WI38 (cell line): ENCODE measurements around the gene TSHZ1.

Source experiments
- H3K4me3 ChIP-seq: 2 replicates; pipeline ENCODE4 v1.5.1; 2011; ENCODE audit warnings: low read depth, mild to moderate bottlenecking, control low read depth, low read length
- TF ChIP-seq, protein P1 (sequence below): IDR thresholded peaks from 2 replicates; pipeline ENCODE4 v1.5.1; 2012; ENCODE audit warnings: low read depth, mild to moderate bottlenecking, control low read depth, low read length

The TSHZ1 gene

DNA sequence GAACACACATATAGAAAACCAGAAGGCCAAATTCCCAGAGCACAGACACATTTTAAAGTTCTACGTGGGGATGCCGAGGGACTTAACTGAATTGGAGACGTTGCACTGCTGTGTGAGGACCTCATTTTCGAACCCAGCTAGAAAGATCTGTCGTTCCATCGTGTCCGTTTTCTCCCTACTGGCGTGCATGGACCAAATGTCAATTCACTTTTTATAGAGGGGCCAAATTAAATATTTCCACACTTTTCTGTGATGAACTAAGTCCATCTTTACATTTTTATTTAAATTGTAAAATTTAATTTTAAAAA, 692 bp upstream of the TSHZ1 start:
- TF ChIP-seq, protein P1, sequence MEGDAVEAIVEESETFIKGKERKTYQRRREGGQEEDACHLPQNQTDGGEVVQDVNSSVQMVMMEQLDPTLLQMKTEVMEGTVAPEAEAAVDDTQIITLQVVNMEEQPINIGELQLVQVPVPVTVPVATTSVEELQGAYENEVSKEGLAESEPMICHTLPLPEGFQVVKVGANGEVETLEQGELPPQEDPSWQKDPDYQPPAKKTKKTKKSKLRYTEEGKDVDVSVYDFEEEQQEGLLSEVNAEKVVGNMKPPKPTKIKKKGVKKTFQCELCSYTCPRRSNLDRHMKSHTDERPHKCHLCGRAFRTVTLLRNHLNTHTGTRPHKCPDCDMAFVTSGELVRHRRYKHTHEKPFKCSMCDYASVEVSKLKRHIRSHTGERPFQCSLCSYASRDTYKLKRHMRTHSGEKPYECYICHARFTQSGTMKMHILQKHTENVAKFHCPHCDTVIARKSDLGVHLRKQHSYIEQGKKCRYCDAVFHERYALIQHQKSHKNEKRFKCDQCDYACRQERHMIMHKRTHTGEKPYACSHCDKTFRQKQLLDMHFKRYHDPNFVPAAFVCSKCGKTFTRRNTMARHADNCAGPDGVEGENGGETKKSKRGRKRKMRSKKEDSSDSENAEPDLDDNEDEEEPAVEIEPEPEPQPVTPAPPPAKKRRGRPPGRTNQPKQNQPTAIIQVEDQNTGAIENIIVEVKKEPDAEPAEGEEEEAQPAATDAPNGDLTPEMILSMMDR = no peak
- peak overlapping the region; percentile 62 for H3K4me3 ChIP-seq

DNA sequence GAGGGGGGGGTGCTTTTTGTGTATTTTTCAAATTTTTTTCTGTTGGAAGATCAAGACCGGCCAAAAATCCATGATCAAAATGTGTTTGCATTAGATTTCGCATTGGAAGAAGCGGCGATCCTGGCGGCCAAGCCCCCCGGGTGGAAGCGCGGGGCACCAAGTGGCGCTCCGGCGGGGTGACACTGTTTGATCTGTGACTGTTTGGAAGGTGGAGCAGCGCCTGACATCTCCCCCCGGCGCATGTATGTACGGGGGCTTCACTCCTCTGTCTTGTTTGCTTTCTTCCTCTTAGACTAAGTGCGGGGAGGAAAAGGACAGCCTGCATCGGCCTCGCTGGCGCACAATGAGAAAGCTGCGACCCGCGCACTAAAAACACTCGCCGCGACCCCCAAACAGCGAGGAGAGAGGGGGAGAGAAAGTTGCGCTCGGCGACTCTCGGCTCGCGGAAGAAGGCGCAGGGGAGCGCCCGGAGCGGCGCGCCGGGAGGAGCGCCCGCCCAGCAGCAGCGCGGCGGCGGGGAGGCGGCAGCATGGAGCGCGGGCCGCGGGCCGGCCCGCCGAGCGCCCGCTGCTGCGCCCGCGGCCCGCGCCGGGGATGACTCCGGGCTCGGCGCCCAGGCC, 515 bp downstream of the TSHZ1 start:
- TF ChIP-seq, protein P1 = no peak
- peak overlapping the region; percentile 62 for H3K4me3 ChIP-seq

DNA sequence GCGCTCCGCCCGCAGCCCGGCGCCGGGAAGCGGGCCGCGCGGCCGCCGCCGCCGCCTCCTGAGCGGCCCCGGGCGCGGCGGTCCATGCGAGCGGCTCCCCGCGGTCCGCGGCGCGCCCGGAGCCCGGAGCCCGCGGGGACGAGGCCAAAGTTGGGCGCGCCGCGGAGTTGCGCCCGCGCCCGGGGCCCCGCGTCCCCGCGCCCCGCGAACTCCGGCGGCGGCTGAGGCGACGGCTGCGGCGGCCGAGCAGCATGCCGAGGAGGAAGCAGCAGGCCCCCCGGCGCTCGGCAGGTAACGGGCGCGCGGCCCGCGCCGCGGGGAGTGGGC, 992 bp downstream of the TSHZ1 start:
- H3K4me3 ChIP-seq = peak overlapping the region; percentile 67

DNA sequence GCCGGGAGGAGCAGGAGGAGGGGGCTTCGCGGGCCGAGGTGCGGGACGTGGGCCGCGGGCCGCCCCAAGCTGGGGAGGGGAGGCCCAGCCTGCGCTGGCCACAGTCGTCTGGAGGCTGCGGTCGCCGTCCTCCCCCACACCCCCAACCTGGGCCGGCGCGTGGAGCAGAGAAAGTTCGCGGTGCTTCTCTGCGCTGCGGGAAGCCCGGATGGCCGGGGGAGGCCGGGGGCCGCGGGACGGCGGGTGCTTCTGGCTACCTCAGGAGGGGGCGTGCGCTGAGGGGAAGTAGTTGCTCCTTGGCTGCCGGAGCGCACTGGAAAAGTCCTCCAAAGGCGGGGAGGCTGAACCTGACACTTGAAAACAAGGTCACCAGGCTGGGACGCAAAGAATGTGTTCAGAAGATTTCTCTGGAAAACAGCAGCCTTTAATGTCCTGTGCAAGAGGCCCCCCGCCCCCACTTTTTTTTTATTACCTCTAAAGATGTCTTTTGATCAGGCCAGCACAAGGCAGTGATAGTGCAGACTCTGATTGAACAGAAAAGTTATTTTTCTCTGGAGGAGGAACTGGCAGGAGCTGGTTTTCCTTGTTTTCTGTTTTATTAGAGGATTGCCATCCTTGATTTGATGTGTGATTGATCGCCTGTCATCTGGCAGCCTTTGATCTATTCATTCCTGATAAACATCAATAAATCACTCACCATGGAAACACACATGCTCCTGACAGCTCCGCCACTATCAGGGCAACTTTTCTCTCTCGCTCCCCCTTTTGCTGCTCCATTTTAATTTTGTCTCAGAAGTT, 1.6 kb downstream of the TSHZ1 start:
- peak overlapping the region; percentile 67 for H3K4me3 ChIP-seq
- TF ChIP-seq, protein P1 = no peak

More for the DNA sequence above, 992 bp downstream of the TSHZ1 start:
- TF ChIP-seq, protein P1 = no peak

DNA sequence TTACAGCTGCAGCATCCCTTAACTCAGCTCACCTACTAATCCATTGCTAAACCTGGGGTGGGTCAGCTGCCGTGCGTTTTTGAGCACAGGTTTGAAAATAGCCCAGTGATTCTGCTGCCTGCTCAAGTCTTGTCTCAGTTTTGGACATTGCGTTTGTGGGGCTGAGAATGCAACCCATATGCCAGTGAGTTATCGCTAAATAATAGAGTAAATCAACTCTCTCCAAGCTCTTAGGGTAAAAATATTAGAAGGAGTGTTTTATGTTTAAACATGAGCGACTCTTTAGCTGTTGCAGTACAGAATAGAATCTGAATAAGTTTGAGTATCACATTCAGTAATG, 2.1 kb downstream of the TSHZ1 start:
- peak overlapping the region; percentile 67 for H3K4me3 ChIP-seq

DNA sequence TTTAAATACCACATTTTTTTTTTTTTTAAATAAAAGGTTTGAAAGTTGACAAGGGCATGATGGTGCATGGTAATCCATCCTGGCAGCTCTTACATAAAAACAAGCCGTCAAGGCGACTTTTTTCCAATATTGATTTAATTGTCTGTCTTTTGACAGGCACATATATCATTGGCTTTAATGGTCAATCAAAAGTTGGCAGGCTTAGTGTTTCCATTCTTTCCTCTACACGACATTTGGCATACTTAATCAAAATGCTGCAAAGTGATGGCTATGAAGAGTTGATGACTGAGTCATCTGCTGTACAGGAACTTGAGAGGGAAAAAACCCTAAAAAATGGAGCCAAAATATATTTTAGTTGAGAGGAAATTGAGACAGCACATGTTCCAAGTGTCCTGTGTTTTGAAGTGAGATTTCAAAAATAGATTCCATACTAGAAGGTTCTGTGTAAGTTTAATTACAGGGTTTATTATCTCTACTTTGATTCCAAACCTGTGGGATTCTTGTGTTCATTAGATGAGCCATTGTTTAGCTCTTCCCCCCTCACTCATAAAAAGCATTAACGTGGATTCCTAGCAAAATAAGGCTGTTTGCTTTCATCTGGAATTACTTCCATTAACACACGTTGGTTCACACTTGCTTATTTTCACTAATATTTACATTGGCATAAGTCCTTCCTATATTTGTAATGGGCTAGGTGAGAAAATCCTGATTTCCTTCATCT, 3.2 kb downstream of the TSHZ1 start:
- TF ChIP-seq, protein P1 = no peak
- H3K4me3 ChIP-seq = no peak overlapping the region

More for the DNA sequence above, 2.1 kb downstream of the TSHZ1 start:
- TF ChIP-seq, protein P1 = no peak

DNA sequence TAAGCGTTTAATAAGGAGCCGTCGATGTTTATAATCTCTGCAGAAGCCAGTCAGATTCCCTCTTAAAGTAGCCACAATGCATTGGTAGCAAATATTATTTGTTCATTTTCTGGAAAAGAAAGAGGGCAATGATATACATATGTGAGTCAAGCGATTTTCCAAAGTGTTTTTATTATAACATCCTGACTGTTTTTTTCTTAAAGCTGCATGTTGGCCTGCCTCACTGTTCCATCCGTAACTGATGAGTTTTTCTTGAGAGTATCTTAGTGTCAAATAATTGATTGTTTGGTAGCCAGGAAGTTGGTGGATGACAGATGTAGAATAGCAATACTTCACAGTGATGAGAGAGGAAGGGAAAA, 3.7 kb downstream of the TSHZ1 start:
- H3K4me3 ChIP-seq = no peak overlapping the region

More for the DNA sequence above, 3.7 kb downstream of the TSHZ1 start:
- TF ChIP-seq, protein P1 = no peak
